K562 (cell line): ENCODE data around the gene USP1. TPM values are rescaled to one million over a fixed set of nuclear protein-coding genes. Genes with fewer than 3 reads are reported as not detected.
A peak's percentile ranks its signal among the peaks of the same experiment; 100 is the strongest.

Experiments
- ATAC-seq: fragments of 200-7000 bp; cut with Tn5 transposase; 3 replicates; pipeline ENCODE4 v1.9.1; 2020; ENCODE audit warnings: moderate library complexity
- BruUV-seq: library from RNA; stranded (reverse); fragments of 400-500 nt; replicated peaks from 2 replicates; lab custom pipeline; 2021; lab: Mats Ljungman, UMichigan
- CTCF ChIA-PET: fragments of 300-600 bp; formaldehyde crosslinking; extraction: SDS; loops from one replicate; lab custom pipeline; 2021; ENCODE audit warnings: low intra/inter-chr PET ratio; lab: Yijun Ruan, JAX
- POLR2A ChIA-PET: fragments of 300-600, 350-650 bp; sonication (Branson Sonifier 250); formaldehyde crosslinking; extraction: SDS; loops from one replicate; lab custom pipeline; 2021; ENCODE audit warnings: antibody characterized with exemption, inconsistent platforms; lab: Yijun Ruan, JAX
- DNase-seq, 4 experiments: peaks; one replicate each; pipeline versions ENCODE4 v3.0.0 to v3.0.0-alpha.2; 2011 to 2018; ENCODE audit warnings: low spot score in 3 of 4, mixed read lengths in 3 of 4; ENCODE audit errors: extremely low read depth in 1 of 4
- FAIRE-seq: peaks from 2 replicates; lab custom pipeline; 2011; peaks lifted over from hg19 to GRCh38; lab: Jason Lieb, UNC
- H2AFZ ChIP-seq: 2 replicates; pipeline ENCODE4 v1.6.0; 2011; ENCODE audit warnings: low read depth, low read length, control low read depth, inconsistent platforms
- H3K27ac ChIP-seq: fragments of 200-600 bp; 3 replicates; pipeline ENCODE4 v1.8.0; 2011; ENCODE audit warnings: low read depth, mild to moderate bottlenecking, control low read depth, inconsistent platforms, low read length, moderate library complexity, mixed read lengths; ENCODE audit errors: extremely low read depth
- H3K27me3 ChIP-seq, 2 experiments: fragments of 300-600 bp in 1 of 2; 2 replicates in 1 of 2; 3 replicates in 1 of 2; pipeline versions ENCODE4 v1.6.0 to v1.8.0; 2011; ENCODE audit warnings: inconsistent platforms in 2 of 2, low read length in 2 of 2, mild to moderate bottlenecking in 1 of 2, mixed read lengths in 1 of 2, moderate library complexity in 1 of 2; ENCODE audit not compliant: control insufficient read depth in 2 of 2, insufficient read depth in 2 of 2
- H3K36me3 ChIP-seq: fragments of 300-600 bp; 3 replicates; pipeline ENCODE4 v1.8.0; 2011; ENCODE audit warnings: mild to moderate bottlenecking, low read length, inconsistent platforms; ENCODE audit not compliant: control insufficient read depth, insufficient read depth
- H3K4me1 ChIP-seq, 2 experiments: fragments of 200-600 bp in 1 of 2; replicated peaks in 1 of 2; 2 replicates in 1 of 2; 3 replicates in 1 of 2; pipeline versions ENCODE4 v1.5.1 to v1.8.0; 2011; ENCODE audit warnings: inconsistent platforms in 2 of 2, low read length in 2 of 2, mild to moderate bottlenecking in 1 of 2, mixed read lengths in 1 of 2, moderate library complexity in 1 of 2; ENCODE audit not compliant: control insufficient read depth in 2 of 2, insufficient read depth in 2 of 2
- H3K4me2 ChIP-seq: 2 replicates; pipeline ENCODE4 v1.6.1; 2011; ENCODE audit warnings: low read length, control low read depth, inconsistent platforms, mixed read lengths; ENCODE audit not compliant: insufficient read depth
- H3K4me3 ChIP-seq: fragments of 200-600 bp; sonication (generic), shearing (Covaris generic); 2 replicates; pipeline ENCODE4 v1.5.1; 2016; ENCODE audit warnings: control low read depth, inconsistent platforms
- H3K79me2 ChIP-seq: fragments of 200-600 bp; 3 replicates; pipeline ENCODE4 v1.8.0; 2011; ENCODE audit warnings: low read length, inconsistent platforms; ENCODE audit not compliant: control insufficient read depth, insufficient read depth
- H3K9ac ChIP-seq, 2 experiments: 2 replicates each; pipeline versions ENCODE4 v1.6.0 to v1.6.1; 2011; ENCODE audit warnings: low read depth in 2 of 2, low read length in 2 of 2, control low read depth in 1 of 2, inconsistent platforms in 1 of 2, mild to moderate bottlenecking in 1 of 2, mixed read lengths in 1 of 2; ENCODE audit not compliant: insufficient read depth in 1 of 2
- H3K9me1 ChIP-seq: one replicate; pipeline ENCODE4 v1.6.0; 2011; ENCODE audit warnings: inconsistent platforms, mild to moderate bottlenecking, low read length, moderate library complexity; ENCODE audit not compliant: control insufficient read depth, insufficient read depth
- H3K9me3 ChIP-seq: replicated peaks from 2 replicates; pipeline ENCODE4 v1.5.1; 2011; ENCODE audit warnings: low read depth, low read length, inconsistent platforms; ENCODE audit not compliant: control insufficient read depth, insufficient read depth
- H4K20me1 ChIP-seq: replicated peaks from 2 replicates; pipeline ENCODE4 v1.6.1; 2011; ENCODE audit warnings: low read length, inconsistent platforms, mixed read lengths; ENCODE audit not compliant: control insufficient read depth, insufficient read depth
- HOMEZ ChIP-seq: fragments of 250-450 bp; sonication (Bioruptor Pico); IDR thresholded peaks from 2 replicates; pipeline ENCODE4 v1.4.0; 2020; ENCODE audit warnings: mild to moderate bottlenecking, moderate library complexity
- MIER1 ChIP-seq: fragments of 450-650 bp; IDR thresholded peaks from 2 replicates; pipeline ENCODE4 v1.6.1; 2016; ENCODE audit warnings: antibody characterized with exemption, mild to moderate bottlenecking, low read depth
- NFIC ChIP-seq: fragments of 450-650 bp; IDR thresholded peaks from 2 replicates; pipeline ENCODE4 v1.6.1; 2017; ENCODE audit warnings: mild to moderate bottlenecking, inconsistent platforms
- NFIX ChIP-seq: fragments of 250-450 bp; sonication (Bioruptor Pico); IDR thresholded peaks from 2 replicates; pipeline ENCODE4 v1.4.0; 2020; ENCODE audit warnings: low read depth, mild to moderate bottlenecking, moderate library complexity
- WGBS: fragments of 100-300 bp; shearing (Covaris generic); methylation state at CpG from one replicate; pipeline ENCODE4 v1.1.6; 2016; ENCODE audit warnings: low coverage, mixed read lengths; ENCODE audit not compliant: insufficient coverage; ENCODE audit errors: missing lambda C conversion rate; 5-methylcytosine and 5-hydroxymethylcytosine counted together
- in situ Hi-C: fragments of 300-500 bp; cut with MboI; formaldehyde crosslinking; loops from 4 replicates; pipeline ENCODE4 v1.15.0; 2018; ENCODE audit warnings: inconsistent platforms, mixed read lengths
- intact Hi-C: fragments of 100-400 bp; cut with micrococcal nuclease; formaldehyde crosslinking; loops from 2 replicates; pipeline ENCODE4 v1.14.2; 2022
- polyA plus RNA-seq, 8 experiments: library from polyadenylated mRNA; depleted of rRNA in 4 of 8; stranded (reverse) in 5 of 8; unstranded in 3 of 8; fragments of >200 nt; fragmentation: Nextera tagmentation in 2 of 8; fragmentation: Illumina TruSeq in 1 of 8; extraction: Ambion mirVana in 2 of 8; extraction: Trizol in 1 of 8; gene quantifications; 2 replicates each; pipeline versions ENCODE4 v1.2.1 to v1.2.3, GENCODE V29; 2011 to 2014; ENCODE audit warnings: inconsistent platforms in 1 of 8, missing spikeins in 1 of 8
- total RNA-seq, 7 experiments: library from RNA; depleted of rRNA in 6 of 7; stranded (reverse); fragments of >200 nt in 6 of 7; fragmentation: Illumina TruSeq in 2 of 7; extraction: Trizol in 2 of 7; gene quantifications; 2 replicates each; pipeline versions ENCODE4 v1.2.1 to v1.2.3, GENCODE V29; 2011 to 2021; ENCODE audit warnings: low replicate concordance in 1 of 7

The USP1 gene
- total and polyA plus RNA-seq, 9 of the 15 experiments (the other 6 are each of a cell fraction or from before 2014, with no cell fraction given) = 27.3 to 87.9 (median 51.7) TPM

GRCh38 chr1:62417351-62417999 is 19.4 kb upstream of the USP1 start:
- Histone ChIP-seq H3K27ac (no peak overlapping the region), H4K20me1 (no peaks in the 10 kb centered on the region), H3K4me3 (no peak overlapping the region), H2AFZ (no peak overlapping the region), H3K4me1 (no peaks in the 10 kb centered on the region), H3K79me2 (no peaks in the 10 kb centered on the region), H3K36me3 (no peaks in the 10 kb centered on the region), H3K27me3 (peaks cover 10 to 15% of the 10 kb centered on the region in 2 experiments), H3K4me2 (no peak overlapping the region), H3K9me3 (no peaks in the 10 kb centered on the region), H3K9ac (no peak overlapping the region), H3K9me1 (no peaks in the 10 kb centered on the region)
- BruUV-seq = no TSS peak
- DNase-seq = no peak
- in situ Hi-C loops = no loop called here
- peak; percentile 46 for FAIRE-seq
- ATAC-seq = no peak
- TF ChIP-seq HOMEZ (CRISPR knock-in tag) (no peak), NFIX (0 out of 2 replicates have a peak, but pooled peaks have one; percentile 11), NFIC (peak; percentile 68), MIER1 (no peak)
- ChIA-PET CTCF (no interaction called here), POLR2A (interaction anchor here (1.6 kb wide), 1 partner anchor 18 kb away, joined by 3 read pairs; no protein-coding TSS in a partner anchor)
- intact Hi-C loops = no loop called here
- 0% methylated on average over 2 of the region's 2 CpGs for WGBS
